Tibial nerve (tissue), 4 donors: ENCODE measurements around the gene FBXL19.

Experiments
- CTCF ChIP-seq, 5 experiments: fragments of 200-600 bp in 3 of 5; fragments of 450-650 bp in 2 of 5; sonication (generic) in 3 of 5; IDR thresholded peaks; one replicate each; pipeline ENCODE4 v1.5.1; 2016 to 2019; ENCODE audit warnings: antibody characterized with exemption in 5 of 5, mild to moderate bottlenecking in 3 of 5, moderate library complexity in 2 of 5
- EP300 ChIP-seq, 2 donors: sonication (generic); formaldehyde crosslinking; IDR thresholded peaks; one replicate each; pipeline ENCODE4 v1.6.1; 2017; ENCODE audit warnings: antibody characterized with exemption in 2 of 2, mild to moderate bottlenecking in 1 of 2
- POLR2A ChIP-seq, 2 donors: fragments of 450-650 bp; IDR thresholded peaks; one replicate each; pipeline ENCODE4 v1.6.1; 2017; ENCODE audit warnings: antibody characterized with exemption in 2 of 2, mild to moderate bottlenecking in 2 of 2, moderate library complexity in 2 of 2

DNA sequence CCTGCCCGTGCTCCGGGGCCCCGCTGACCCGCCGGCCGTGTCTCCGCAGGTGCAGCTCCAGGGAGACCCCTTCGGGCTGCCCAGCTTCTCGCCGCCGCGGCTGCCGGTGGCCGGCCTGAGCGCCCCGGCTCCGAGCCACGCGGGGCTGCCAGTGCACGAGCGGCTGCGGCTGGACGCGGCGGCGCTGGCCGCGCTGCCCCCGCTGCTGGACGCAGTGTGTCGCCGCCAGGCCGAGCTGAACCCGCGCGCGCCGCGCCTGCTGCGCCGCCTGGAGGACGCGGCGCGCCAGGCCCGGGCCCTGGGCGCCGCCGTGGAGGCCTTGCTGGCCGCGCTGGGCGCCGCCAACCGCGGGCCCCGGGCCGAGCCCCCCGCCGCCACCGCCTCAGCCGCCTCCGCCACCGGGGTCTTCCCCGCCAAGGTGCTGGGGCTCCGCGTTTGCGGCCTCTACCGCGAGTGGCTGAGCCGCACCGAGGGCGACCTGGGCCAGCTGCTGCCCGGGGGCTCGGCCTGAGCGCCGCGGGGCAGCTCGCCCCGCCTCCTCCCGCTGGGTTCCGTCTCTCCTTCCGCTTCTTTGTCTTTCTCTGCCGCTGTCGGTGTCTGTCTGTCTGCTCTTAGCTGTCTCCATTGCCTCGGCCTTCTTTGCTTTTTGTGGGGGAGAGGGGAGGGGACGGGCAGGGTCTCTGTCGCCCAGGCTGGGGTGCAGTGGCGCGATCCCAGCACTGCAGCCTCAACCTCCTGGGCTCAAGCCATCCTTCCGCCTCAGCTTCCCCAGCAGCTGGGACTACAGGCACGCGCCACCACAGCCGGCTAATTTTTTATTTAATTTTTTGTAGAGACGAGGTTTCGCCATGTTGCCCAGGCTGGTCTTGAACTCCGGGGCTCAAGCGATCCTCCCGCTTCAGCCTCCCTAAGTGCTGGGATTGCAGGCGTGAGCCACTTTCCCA, 21.1 kb upstream of the FBXL19 start:
- TF ChIP-seq CTCF (IDR thresholded peaks at IDR 0.05) (peak in 4 of 5 experiments; percentile 40 to 89 (median 82)), POLR2A (IDR thresholded peaks at IDR 0.05) (peak in 1 of 2 donors; percentile 4), EP300 (IDR thresholded peaks at IDR 0.05) (no peak)
